HG03108 (cell line): Measurements from ENCODE around the gene GPR176.

ENCODE experiments used
- ATAC-seq: cut with Tn5 transposase; IDR thresholded peaks from one replicate; pipeline ENCODE4 v1.9.1; 2021; ENCODE audit warnings: moderate library complexity; ENCODE audit not compliant: unreplicated experiment

Gene GPR176

GRCh38 chr15:39892418-39892817 lies 27.6 kb downstream of the GPR176 start:
- no peak for ATAC-seq

GRCh38 chr15:39890621-39891020 lies 29.4 kb downstream of the GPR176 start:
- ATAC-seq = no peak

- ATAC-seq = no peak
Measured at GRCh38 chr15:39889601-39890000, 30.5 kb downstream of the GPR176 start.

- ATAC-seq = no peak
Measured at GRCh38 chr15:39888809-39889208, 31.3 kb downstream of the GPR176 start.

- ATAC-seq = no peak
Measured at GRCh38 chr15:39888243-39888642, 31.8 kb downstream of the GPR176 start.

- no peak for ATAC-seq
Measured at GRCh38 chr15:39887832-39888231, 32.2 kb downstream of the GPR176 start.

GRCh38 chr15:39887211-39887610 lies 32.9 kb downstream of the GPR176 start:
- no peak for ATAC-seq

- no peak for ATAC-seq
Measured at GRCh38 chr15:39886418-39886817, 33.6 kb downstream of the GPR176 start.

- no peak for ATAC-seq
Measured at GRCh38 chr15:39885099-39885777, 34.8 kb downstream of the GPR176 start.

GRCh38 chr15:39884351-39884750 lies 35.7 kb downstream of the GPR176 start:
- no peak for ATAC-seq

- no peak for ATAC-seq
Measured at GRCh38 chr15:39882602-39883001, 37.5 kb downstream of the GPR176 start.

- no peak for ATAC-seq
Measured at GRCh38 chr15:39881790-39882189, 38.3 kb downstream of the GPR176 start.

- ATAC-seq = no peak
Measured at GRCh38 chr15:39880718-39881387, 39.2 kb downstream of the GPR176 start.

GRCh38 chr15:39878406-39878785 lies 41.7 kb downstream of the GPR176 start:
- ATAC-seq = no peak

- ATAC-seq = no peak
Measured at GRCh38 chr15:39874890-39875549, 45.0 kb downstream of the GPR176 start.

- ATAC-seq = no peak
Measured at GRCh38 chr15:39873978-39874377, 46.1 kb downstream of the GPR176 start.

GRCh38 chr15:39870537-39870936 lies 49.5 kb downstream of the GPR176 start:
- no peak for ATAC-seq

GRCh38 chr15:39869858-39870515 lies 50.1 kb downstream of the GPR176 start:
- ATAC-seq = no peak

GRCh38 chr15:39869254-39869653 lies 50.8 kb downstream of the GPR176 start:
- ATAC-seq = no peak

GRCh38 chr15:39868396-39868795 lies 51.7 kb downstream of the GPR176 start:
- ATAC-seq = no peak

- ATAC-seq = no peak
Measured at GRCh38 chr15:39864116-39864515, 56.0 kb downstream of the GPR176 start.

GRCh38 chr15:39860871-39861270 lies 59.2 kb downstream of the GPR176 start:
- no peak for ATAC-seq
